ENCODE results near the gene RPL4.

Gene RPL4

DNA sequence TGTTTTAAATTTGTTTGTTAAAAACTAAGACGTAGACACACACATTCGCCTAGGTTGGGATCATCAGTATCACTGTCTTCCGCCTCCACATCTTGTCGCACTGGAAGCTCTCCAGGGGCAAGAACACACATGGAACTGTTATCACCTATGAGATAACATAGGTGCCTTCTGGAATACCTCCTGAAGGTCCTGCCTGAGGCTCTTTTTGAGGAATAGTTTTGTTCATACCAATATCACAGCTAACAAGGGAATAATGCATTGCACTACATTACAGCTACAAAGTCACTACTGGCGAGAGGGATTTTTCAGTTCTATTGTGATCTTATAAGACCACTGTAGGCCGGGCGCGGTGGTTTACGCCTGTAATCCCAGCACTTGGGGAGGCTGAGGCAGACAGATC, 30.4 kb upstream of the RPL4 start:
- Histone ChIP-seq H3K27me3 (ENCODE audit: control insufficient read depth, low read length) (no peaks in the 10 kb centered on the region), H3K4me1 (ENCODE audit: control insufficient read depth, low read length) (no peaks in the 10 kb centered on the region), H3K4me2 (ENCODE audit: low read length) (no peak overlapping the region), H3K27ac (ENCODE audit: low read depth, low read length) (no peak overlapping the region), H3K79me2 (ENCODE audit: control insufficient read depth, low read length) (no peaks in the 10 kb centered on the region), H3K9me3 (ENCODE audit: control insufficient read depth, insufficient read depth, low read length) (no peaks in the 10 kb centered on the region), H3K36me3 (ENCODE audit: control insufficient read depth, low read length) (peaks cover 77% of the 10 kb centered on the region), H3K9me2 (replicated peaks; ENCODE audit: control insufficient read depth, low read length) (no peaks in the 10 kb centered on the region), H3K4me3 (ENCODE audit: low read length) (no peak overlapping the region), H3F3A (ENCODE audit: control insufficient read depth, insufficient read depth) (no peaks in the 10 kb centered on the region), H4K20me1 (ENCODE audit: control insufficient read depth, insufficient read depth, low read depth, low read length) (no peaks in the 10 kb centered on the region)
- TF ChIP-seq EZH2phosphoT487 (IDR thresholded peaks at IDR 0.05; ENCODE audit: borderline replicate concordance, low read length) = no peak
- TF ChIP-seq, protein P1, sequence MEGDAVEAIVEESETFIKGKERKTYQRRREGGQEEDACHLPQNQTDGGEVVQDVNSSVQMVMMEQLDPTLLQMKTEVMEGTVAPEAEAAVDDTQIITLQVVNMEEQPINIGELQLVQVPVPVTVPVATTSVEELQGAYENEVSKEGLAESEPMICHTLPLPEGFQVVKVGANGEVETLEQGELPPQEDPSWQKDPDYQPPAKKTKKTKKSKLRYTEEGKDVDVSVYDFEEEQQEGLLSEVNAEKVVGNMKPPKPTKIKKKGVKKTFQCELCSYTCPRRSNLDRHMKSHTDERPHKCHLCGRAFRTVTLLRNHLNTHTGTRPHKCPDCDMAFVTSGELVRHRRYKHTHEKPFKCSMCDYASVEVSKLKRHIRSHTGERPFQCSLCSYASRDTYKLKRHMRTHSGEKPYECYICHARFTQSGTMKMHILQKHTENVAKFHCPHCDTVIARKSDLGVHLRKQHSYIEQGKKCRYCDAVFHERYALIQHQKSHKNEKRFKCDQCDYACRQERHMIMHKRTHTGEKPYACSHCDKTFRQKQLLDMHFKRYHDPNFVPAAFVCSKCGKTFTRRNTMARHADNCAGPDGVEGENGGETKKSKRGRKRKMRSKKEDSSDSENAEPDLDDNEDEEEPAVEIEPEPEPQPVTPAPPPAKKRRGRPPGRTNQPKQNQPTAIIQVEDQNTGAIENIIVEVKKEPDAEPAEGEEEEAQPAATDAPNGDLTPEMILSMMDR (IDR thresholded peaks at IDR 0.05; ENCODE audit: low read depth, low read length, poor library complexity, severe bottlenecking) = no peak

DNA sequence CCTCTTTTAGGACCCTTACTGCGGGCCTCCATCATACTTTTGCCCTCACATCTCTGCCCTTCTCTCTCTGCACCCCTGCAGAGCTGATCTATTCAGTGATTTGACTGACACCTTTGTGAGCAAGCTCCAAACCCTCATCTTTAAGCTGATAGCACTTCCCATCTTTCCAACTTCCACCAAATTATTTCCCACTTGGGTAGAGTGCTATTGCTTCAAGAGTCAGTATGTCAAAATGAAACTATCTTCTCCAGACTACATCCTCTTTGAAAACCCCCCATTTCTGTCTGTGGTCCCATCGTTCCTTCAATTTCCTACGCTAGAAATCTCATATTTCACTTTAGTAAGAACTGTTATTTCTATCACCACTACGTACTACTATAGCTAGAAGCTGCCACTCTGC, 20.2 kb upstream of the RPL4 start:
- peaks cover 82% of the 10 kb centered on the region for H3K36me3 ChIP-seq (ENCODE audit: control insufficient read depth, low read length)
- no peak overlapping the region for H3K4me2 ChIP-seq (ENCODE audit: low read length)
- H3K79me2 ChIP-seq (ENCODE audit: control insufficient read depth, low read length) = no peaks in the 10 kb centered on the region
- H4K20me1 ChIP-seq (ENCODE audit: control insufficient read depth, insufficient read depth, low read depth, low read length) = no peaks in the 10 kb centered on the region
- no peaks in the 10 kb centered on the region for H3K4me1 ChIP-seq (ENCODE audit: control insufficient read depth, low read length)
- TF ChIP-seq, protein P1 (IDR thresholded peaks at IDR 0.05; ENCODE audit: low read depth, low read length, poor library complexity, severe bottlenecking) = no peak
- no peak for TF ChIP-seq EZH2phosphoT487 (IDR thresholded peaks at IDR 0.05; ENCODE audit: borderline replicate concordance, low read length)
- no peaks in the 10 kb centered on the region for H3K9me2 ChIP-seq (replicated peaks; ENCODE audit: control insufficient read depth, low read length)
- no peaks in the 10 kb centered on the region for H3K9me3 ChIP-seq (ENCODE audit: control insufficient read depth, insufficient read depth, low read length)
- H3F3A ChIP-seq (ENCODE audit: control insufficient read depth, insufficient read depth) = no peaks in the 10 kb centered on the region
- H3K4me3 ChIP-seq (ENCODE audit: low read length) = no peak overlapping the region
- no peaks in the 10 kb centered on the region for H3K27me3 ChIP-seq (ENCODE audit: control insufficient read depth, low read length)
- H3K27ac ChIP-seq (ENCODE audit: low read depth, low read length) = no peak overlapping the region

DNA sequence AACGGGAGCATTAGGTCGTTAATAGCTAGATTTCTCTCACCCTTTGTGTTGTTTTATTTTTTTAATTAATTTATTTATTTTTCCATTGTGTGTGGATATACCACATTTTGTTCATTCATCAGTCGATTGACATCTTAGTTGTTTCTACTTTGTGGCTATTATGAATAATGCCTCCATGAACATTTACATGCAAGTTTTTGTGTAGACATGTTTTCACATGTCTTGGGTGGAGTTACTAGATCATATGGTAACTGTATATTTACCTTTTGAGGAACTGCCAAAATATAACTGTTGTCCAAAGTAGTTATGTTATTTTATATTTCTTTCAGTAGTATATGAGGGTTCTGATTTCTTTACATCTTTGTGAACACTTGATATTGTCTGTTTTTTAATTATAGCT, 19.3 kb upstream of the RPL4 start:
- H3K9me3 ChIP-seq (ENCODE audit: control insufficient read depth, insufficient read depth, low read length) = no peaks in the 10 kb centered on the region
- no peak for TF ChIP-seq EZH2phosphoT487 (IDR thresholded peaks at IDR 0.05; ENCODE audit: borderline replicate concordance, low read length)
- TF ChIP-seq, protein P1 (IDR thresholded peaks at IDR 0.05; ENCODE audit: low read depth, low read length, poor library complexity, severe bottlenecking) = no peak
- H3K4me1 ChIP-seq (ENCODE audit: control insufficient read depth, low read length) = no peaks in the 10 kb centered on the region
- no peaks in the 10 kb centered on the region for H4K20me1 ChIP-seq (ENCODE audit: control insufficient read depth, insufficient read depth, low read depth, low read length)
- H3K4me2 ChIP-seq (ENCODE audit: low read length) = no peak overlapping the region
- H3K4me3 ChIP-seq (ENCODE audit: low read length) = no peak overlapping the region
- peaks cover 77% of the 10 kb centered on the region for H3K36me3 ChIP-seq (ENCODE audit: control insufficient read depth, low read length)
- no peak overlapping the region for H3K27ac ChIP-seq (ENCODE audit: low read depth, low read length)
- H3K27me3 ChIP-seq (ENCODE audit: control insufficient read depth, low read length) = no peaks in the 10 kb centered on the region
- no peaks in the 10 kb centered on the region for H3F3A ChIP-seq (ENCODE audit: control insufficient read depth, insufficient read depth)
- no peaks in the 10 kb centered on the region for H3K79me2 ChIP-seq (ENCODE audit: control insufficient read depth, low read length)
- H3K9me2 ChIP-seq (replicated peaks; ENCODE audit: control insufficient read depth, low read length) = no peaks in the 10 kb centered on the region

DNA sequence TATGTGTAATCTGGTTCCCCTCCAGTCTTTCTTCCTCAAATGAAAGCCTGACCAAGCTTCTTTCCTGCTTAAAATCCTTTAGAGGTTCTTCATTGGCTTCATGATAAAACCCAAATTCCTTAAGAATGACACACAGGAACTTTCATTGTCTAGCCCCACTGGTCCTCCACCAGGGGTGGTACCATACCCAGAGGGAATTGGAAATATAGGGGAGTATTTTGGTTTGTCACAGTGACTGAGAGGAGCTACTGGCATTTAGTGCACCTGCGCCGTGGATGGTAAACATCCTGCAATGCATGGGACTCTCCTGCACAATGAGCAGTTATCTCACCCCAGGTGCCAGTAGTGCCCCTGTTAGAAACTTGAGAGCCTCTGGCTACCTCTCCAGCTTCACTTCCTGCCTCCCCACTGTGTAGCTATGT, 11.3 kb upstream of the RPL4 start:
- Histone ChIP-seq H3K9me2 (replicated peaks; ENCODE audit: control insufficient read depth, low read length) (no peaks in the 10 kb centered on the region), H3K27ac (ENCODE audit: low read depth, low read length) (no peak overlapping the region), H3K36me3 (ENCODE audit: control insufficient read depth, low read length) (peaks cover 61% of the 10 kb centered on the region), H3K4me1 (ENCODE audit: control insufficient read depth, low read length) (no peaks in the 10 kb centered on the region), H3K4me2 (ENCODE audit: low read length) (no peak overlapping the region), H3F3A (ENCODE audit: control insufficient read depth, insufficient read depth) (peaks cover 3% of the 10 kb centered on the region; the same call in 1 of the 2 replicates), H3K27me3 (ENCODE audit: control insufficient read depth, low read length) (no peaks in the 10 kb centered on the region), H3K79me2 (ENCODE audit: control insufficient read depth, low read length) (no peaks in the 10 kb centered on the region), H3K4me3 (ENCODE audit: low read length) (no peak overlapping the region), H3K9me3 (ENCODE audit: control insufficient read depth, insufficient read depth, low read length) (no peaks in the 10 kb centered on the region), H4K20me1 (ENCODE audit: control insufficient read depth, insufficient read depth, low read depth, low read length) (no peaks in the 10 kb centered on the region)
- no peak for TF ChIP-seq EZH2phosphoT487 (IDR thresholded peaks at IDR 0.05; ENCODE audit: borderline replicate concordance, low read length)
- TF ChIP-seq, protein P1 (IDR thresholded peaks at IDR 0.05; ENCODE audit: low read depth, low read length, poor library complexity, severe bottlenecking) = no peak
